KBM-7 (cell line): ENCODE results near the gene TCEA3.
"Not testable (repeated sequence)": the region's sequence is repeated elsewhere in the genome, so short reads cannot be mapped to it uniquely, and the experiment has no call there.

ENCODE experiments used
- DNase-seq: peaks from one replicate; pipeline ENCODE4 v3.0.0-alpha.2; 2015
- in situ Hi-C: fragments of 300-500 bp; cut with MboI; formaldehyde crosslinking; loops from 2 replicates; pipeline ENCODE4 v1.14.3; 2020; ENCODE audit warnings: low sequenced_read_pairs, low pct_unique_long_range_greater_than_20kb, mixed read lengths

The TCEA3 gene

DNA sequence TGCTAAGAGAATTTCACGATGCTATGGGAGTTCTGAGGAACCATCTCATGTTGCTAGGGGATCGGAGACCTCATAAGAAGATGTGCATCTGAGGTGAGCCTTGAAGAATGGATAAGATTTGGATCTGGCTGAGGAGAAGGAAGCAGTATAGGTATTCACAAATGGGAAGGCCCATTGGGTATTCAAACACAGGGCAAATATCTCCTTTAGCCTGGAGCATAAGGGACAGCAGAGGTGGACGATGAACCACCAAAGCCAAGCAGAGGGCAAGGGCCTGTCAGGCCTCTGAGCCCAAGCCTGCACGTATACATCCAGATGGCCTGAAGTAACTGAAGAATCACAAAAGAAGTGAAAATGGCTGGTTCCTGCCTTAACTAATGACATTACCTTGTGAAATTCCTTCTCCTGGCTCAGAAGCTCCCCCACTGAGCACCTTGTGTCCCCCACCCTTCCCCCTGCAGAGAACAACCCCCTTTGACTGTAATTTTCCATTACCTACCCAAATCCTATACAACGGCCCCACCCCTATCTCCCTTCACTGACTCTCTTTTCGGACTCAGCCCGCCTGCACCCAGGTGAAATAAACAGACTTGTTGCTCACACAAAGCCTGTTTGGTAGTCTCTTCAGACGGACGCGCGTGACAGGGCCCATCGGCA is 50.3 kb downstream of the TCEA3 start:
- in situ Hi-C loops, DNase-seq: not testable (repeated sequence)

DNA sequence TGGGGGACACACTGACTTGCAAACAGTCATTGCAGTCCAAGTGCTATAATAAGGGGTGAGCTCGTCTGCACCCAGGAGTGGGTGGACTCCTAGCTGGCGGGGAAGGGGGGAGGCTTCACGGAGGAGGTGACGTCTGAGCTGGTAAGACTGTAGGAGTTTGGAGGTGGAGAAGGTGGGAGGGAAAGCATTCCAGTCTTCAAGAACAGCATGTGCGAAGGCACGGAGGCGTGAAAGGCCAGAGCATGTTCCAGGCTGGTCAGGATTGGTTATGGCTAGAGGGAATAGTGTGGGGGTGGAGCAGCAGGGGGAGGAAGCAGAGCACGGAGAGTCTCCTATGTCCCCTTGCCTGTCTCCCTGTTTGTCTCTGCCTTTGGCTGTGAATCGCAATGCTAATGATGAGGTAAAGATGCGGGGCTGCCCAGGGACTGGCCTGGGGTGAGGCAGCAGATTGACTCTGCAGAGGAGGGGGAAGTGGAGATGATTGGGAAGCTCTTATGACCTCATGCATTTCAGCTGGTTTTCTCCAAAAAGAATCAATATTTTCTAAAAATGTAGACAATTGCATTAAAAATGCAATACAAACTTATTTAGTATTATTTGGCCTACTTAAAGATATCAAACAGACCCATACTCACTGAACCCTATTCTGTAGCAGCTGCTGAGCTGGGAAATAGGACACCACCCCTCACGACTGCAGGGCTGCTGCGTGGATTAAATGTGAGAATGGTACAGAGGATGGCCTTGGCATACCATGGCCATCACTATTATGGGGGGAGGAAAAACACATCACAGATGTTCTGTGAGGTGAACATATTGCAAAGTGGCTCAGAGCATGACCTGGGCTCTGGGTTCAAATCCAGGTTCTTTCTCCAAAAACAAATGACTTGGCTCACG is 52.3 kb downstream of the TCEA3 start:
- in situ Hi-C loops, result no loop called here
- DNase-seq, result no peak

DNA sequence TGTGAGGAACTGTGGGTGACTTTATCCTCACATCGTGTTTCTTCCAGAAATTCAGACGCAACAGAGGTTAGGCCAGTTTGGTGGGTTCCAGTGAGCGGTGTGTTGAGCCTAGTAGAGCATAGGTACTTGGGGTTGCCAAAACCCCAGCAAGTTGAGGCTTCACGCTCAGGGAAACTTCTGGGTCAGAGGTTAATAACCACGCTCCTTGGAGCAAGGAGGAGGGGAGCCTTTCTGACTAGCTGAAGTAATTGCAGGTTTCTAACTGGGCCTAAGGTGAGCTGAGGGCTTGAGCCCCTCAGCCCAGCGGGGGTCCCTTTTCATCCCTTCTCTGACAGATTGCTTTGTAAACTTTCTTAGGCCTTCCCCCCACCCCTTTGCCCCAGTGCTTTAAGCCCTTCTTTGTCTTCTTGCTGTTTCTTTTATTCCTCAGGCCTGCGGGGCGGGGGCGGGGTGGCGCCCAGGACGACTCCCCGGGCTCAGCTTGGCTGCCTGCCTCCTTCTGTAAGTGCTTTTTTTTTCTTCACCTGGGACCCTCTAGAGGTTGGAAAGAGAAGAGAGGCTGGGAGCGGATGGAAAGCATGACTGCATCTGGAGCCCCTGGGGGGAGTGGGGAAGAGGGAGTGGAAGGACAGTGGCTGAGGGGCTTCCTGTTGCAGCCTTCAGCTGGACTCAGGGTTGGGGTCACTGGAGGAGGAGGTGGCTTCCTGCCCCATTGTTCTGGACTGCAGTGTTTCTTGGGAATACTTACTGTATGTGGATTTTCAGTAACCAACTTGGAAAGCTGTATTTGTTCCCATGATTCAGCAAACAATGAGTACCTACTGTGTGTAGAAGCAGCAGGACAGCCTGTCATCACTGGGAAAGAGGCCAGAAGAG is 53.6 kb downstream of the TCEA3 start:
- in situ Hi-C loops, result no loop called here
- peak; percentile 53 for DNase-seq

DNA sequence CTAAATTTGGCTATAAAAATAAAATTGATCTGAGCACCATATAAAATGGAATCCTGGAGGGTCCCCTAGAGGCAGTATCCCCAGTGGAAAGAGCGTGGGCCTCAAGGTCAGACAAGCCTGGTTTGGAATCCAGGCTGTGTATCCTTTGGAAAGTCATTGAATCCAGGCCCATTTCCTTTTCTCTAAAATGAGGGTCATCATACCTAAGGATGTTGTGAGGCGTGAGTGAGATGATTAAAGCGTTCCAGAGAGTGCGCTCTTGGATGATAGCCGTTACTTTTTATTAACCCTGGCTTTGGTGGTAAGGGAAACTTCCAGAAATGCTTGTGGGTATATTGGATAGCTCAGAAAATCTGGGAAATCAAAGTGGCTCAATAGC is 54.2 kb downstream of the TCEA3 start:
- DNase-seq, result no peak
- in situ Hi-C loops, result no loop called here

DNA sequence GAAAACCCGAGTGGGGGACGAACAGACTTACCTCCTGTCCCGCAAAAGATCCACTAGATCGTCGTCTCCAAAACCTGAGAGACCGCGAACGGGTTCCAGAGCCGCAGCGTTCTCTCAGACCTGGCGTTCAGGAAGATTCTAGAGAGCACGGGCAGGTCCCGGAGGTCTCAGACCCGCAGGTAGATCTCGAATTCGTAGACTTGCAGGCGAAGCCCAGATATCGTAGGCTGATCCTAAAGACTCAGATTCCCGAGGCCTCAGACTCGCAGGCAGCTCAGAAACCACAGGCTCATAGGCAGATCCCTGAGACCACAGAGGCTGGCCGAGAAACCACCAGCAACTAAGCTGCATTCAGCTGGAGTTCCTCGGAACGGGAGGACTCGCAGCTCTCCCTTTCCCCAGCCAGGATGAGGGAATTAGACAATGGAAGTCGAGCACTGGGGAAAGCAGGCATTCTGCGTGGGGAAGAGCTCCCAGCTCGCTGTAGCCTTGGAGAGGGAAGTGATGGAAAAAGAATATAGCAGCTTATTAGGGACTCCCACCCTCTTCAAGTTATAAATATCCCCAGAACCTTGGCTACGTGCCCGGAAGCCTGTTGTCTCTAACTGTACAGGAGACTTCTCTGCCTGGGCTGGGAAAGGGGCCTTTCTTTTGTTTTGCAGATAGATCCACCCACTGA is 55.1 kb downstream of the TCEA3 start, which contains the start of gene ZNF436:
Gene ZNF436 (minus strand): TSS at position 502 of the 679 bp plus-strand sequence. CDS start 1,831 bp downstream, outside the sequence.
- in situ Hi-C loops, result no loop called here
- DNase-seq, result peak; percentile 89

DNA sequence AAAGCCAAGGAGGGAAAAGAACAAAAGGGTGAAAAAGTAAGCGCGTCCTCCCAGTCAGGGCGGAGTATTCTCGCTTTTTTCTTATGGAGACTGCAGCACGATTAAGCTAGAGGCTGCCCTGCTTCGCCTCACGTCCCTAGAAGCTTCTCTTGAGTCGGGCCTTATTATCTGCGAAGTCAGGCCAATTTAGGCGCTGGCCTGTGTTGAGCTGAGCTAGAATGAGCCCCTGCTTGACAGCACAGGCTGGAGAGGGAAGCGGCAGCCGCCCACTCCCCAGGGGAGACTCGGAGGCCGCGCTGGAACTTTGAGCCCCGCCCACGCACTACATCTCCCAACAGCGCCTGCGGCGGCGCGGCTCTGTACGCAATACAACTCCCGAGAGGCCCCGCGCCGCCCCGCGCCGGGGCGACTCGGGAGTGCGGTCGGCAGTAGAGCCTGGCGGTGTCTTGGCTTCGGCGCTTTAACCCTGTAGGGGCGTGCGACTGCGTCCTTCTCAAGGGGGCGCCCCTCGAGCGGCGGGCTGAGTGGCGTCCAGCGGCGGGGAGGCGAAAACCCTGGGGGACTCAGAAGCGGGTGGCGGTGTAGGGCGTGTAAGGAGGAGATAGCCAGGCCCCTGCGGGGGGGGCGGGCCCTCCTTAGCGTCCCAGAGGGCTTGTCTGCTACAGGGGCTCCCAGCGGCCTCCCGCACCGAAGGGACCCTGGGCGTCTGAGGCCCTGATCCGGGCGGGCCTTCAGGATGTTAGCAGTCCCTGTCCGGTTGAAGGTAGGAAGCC is 55.8 kb downstream of the TCEA3 start:
- peak; percentile 90 for DNase-seq
- in situ Hi-C loops, result no loop called here

DNA sequence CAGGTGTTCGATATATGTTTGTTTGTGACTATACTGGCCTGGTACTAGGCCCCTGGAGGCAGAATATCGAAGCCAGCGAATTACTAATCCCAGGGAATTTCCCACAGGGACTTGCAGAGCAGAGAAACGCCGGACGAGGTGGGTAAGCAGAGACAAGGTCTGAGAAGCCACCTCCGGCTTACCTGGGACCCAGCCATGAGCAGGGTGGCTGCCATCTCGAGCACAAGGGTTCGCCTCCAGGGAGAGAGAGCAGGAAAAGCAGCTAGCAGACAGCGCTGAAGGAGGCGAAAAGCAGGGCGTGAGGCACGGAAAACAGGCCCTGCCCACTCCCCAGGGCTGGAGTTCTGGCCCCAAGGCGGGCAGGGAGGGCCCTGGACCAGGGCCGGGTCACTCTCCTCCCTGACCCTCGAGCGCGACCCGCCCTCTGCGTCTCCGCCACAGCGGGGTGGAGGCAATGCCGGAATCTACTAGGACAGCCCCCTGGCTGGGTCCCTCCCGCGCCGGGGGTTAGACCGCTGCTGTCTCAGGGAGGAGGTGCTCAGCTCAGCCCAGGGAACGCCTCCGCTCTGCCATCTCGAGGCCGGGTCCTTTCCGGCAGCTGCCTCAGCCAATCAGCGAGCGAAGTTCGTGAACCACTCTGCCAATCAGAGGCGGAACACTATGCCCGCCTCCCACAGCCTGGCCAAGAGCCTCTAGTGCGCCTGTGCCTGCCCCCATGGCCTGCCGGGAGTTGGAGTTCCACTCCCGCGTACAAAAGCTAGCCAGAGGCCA is 56.6 kb downstream of the TCEA3 start:
- peak; percentile 99 for DNase-seq
- in situ Hi-C loops, result no loop called here

DNA sequence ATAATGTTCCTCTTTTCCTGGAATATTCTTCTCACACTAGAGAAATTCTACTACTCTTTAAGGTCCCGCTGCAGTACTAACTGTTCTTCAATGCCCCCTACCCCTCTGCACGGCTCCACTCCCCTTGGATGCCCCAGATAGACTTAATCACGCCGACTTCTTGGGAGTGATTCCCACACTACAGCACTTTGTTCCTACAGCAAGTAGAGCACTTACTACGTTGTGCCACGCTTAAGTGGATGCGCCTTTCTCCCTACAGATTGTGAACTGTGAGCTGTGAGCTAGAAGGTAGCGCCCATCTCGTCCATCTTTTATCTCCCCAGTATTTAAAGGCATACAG is 57.1 kb downstream of the TCEA3 start:
- in situ Hi-C loops, result no loop called here
- DNase-seq, result no peak

DNA sequence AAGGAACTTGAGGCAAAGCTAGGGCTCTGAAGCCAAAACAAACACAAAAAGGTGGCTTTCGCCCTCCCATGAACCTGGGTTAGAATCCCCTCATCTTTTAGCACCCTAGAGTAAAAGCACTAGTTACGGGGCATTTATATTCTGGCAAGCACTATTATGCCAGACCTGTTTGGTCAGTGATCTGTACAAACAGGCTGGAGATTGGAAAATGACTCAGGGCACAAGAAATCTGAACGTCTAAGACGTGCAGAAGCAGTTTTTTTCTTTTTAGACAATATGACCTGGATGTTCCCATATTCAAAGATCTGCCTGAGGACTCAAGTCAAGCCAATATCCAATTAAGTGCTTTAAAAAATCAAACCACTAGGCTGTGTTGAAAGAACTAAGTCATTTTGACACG is 58.0 kb downstream of the TCEA3 start:
- no peak for DNase-seq
- in situ Hi-C loops, result no loop called here

DNA sequence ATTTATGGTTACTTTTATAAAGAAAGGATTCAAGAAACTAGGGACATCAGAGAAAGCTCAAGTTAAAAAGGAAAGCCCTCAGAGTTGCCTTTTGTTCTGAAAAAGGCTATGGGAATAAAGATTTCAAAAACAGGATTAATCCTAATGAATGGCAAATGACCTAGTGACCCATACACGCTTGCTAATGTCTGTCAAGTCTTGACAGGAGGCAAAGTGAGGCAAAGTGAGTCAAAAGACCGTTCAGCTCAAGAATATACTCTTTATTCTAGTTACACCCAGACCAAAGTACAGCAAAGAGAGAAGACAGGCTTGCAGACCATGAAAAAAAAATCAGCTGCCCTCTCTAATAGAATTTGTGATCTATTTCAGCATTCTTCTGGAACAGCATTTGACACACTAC is 58.4 kb downstream of the TCEA3 start:
- DNase-seq, result no peak
- in situ Hi-C loops, result no loop called here

DNA sequence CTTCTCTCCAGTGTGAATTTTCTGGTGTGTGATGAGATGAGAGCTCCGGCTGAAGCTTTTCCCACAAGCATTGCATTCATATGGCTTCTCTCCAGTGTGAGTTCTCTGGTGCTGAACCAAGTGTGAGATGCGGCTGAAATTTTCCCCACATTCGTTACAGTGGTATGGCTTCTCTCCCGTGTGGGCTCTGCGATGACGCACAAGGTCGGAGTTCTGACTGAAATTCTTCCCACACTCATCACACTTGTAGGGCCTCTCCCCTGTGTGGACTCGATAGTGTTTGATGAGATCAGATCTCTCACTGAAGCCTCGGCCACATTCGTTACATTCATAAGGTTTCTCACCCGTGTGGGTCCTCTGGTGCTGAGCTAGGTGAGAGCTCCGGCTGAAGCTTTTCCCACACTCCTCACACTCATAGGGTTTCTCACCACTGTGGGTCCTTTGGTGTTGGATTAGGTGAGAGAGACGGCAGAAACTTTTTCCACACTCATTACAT is 62.3 kb downstream of the TCEA3 start:
- in situ Hi-C loops, result no loop called here
- DNase-seq, result no peak

DNA sequence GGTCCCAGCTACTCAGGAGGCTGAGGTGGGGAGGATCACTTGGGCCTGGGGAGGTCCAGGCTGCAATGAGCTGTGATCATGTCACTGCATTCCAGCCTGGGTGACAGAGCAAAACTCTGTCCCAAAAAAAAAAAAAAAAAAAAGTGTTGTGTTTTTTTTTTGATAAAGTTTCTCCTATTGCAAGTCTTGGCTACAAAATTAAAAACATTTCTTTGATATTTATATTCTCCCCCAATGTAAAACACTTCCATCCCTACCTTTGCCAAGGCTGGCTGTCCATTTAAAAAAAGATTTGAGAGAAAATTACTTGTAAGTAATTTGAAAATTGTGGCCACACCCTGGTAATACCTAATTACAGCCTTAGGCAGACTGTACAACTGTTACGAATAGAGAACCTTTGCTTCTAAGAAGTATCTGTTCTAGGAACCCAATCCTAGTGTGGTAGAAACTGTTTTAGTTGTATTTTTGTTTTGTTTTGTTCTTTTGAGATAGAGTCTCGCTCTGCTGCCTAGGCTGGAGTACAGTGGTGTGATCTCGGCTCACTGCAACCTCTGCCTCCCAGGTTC is 66.2 kb downstream of the TCEA3 start:
- DNase-seq, result no peak
- in situ Hi-C loops, result no loop called here

DNA sequence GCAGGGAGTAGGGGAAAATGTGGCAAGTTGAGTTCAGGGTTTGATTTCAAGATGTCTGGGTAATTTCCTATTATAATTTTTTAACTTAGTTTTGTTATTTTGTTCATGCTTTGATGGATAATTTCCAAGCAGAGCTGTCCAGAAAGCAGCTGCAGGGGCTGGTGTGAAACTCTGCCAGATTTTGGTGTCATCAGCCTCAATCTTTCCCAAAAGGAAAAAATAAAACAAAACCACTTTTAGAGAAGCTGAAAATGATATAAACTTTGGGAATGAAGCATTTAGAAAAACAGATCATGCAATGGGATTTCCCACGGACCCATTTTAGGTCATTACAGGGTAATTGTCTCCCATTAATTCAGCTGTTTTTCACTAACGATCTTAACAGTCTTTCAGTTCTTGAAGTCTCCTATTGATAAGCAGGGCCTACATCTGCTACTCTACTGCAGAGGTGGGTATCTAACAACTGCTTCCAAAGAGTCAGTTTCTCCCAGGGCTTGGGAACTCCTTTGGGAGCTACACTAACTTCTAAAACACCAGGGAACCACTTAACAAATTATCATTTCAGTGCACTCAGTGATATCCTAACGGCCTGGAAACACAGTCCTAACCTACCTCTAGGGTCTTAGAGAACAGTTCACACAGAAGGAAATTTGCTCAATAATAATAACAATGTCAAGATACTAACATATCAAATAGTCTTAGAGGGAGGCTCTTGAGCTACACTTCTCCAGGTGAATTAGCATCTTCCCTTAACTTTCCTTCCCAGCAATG is 67.2 kb downstream of the TCEA3 start:
- in situ Hi-C loops, result no loop called here
- no peak for DNase-seq

DNA sequence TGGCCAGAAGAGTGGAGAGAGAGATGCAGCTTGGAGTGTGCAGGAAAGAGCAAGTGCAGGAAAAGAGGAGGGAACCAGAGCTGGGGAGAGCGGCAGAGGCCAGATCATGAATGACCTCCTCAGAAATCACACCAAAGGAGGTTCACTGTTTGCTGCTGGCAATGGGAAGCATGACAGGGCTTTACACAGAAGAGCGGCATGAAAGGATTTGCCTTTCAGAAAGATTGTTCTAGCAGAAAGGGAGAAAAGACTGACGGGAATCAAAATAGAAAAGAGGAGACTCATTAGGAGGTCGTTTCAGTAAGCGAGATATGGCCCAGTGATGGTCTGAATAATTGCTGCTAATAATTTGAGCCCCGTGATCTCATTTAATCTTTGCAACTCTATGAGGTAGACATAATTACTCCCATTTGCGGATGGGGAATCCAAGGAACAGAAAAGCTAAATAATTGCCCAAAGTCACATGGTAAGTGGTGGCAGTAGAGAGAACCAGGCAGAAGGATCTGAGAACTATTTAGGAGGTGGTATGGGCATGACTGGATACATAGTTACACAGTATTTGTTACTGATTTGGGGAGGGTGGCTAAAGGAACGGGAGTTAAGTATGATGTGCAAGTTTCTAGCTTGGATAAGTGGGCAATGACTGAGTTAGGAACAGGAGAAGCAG is 67.9 kb downstream of the TCEA3 start:
- no peak for DNase-seq
- in situ Hi-C loops, result no loop called here

DNA sequence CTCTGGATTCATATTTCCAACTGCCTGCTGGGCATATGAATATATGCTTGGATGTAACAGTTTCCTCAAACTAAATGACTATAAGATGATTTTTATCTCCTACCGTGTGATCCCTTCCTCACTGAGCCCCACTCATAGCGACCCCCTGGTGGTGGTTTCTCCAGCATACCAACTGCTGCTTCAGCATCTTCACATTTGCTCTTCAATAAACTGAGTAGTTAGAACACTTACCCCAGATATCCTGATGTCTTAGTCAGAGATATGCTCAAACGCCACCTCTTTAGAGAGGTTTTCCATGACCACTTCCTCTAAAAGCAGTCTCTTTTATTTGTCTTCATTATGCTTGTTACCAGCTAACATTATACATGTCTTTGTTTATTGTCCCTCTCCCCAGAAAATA is 70.3 kb downstream of the TCEA3 start:
- in situ Hi-C loops, result no loop called here
- peak; percentile 25 for DNase-seq

DNA sequence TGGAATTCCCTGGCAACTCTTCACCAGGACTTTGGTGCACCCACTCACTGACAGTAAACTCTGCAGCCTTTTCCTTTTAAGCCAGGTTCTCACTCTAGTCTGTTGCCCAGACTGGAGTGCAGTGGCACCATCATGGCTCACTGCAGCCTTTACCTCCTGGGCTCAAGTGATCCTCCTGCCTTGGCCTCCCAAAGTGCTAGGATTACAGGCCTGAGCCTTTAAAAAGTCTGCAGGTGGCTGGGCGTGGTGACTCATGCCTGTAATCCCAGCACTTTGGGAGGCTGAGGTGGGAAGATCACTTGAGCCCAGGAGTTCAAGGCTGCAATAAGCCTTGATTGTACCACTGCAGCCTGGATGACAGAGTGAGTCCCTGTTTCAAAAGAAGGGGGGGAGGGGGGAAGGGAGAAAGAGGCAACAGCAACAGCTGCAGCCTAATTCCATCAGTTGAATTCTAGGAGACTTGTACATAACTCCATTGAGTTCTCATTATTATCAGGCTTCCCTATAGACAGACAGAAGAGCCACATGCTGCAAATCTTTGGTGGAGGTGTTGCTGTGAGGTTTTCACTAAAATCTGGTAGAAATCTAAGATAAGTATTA is 72.4 kb downstream of the TCEA3 start:
- in situ Hi-C loops, result no loop called here
- DNase-seq, result no peak
